ENCODE data around the gene GTF2IRD1. TPM values are rescaled to one million over a fixed set of nuclear protein-coding genes. Genes with fewer than 3 reads are reported as not detected.
"Not testable (repeated sequence)": the region's sequence is repeated elsewhere in the genome, so short reads cannot be mapped to it uniquely, and the experiment has no call there.

GTF2IRD1 gene
- total and polyA plus RNA-seq, 2 of the 4 experiments (the other 2 are of a cell fraction) = 4.1 to 21.9 TPM

DNA sequence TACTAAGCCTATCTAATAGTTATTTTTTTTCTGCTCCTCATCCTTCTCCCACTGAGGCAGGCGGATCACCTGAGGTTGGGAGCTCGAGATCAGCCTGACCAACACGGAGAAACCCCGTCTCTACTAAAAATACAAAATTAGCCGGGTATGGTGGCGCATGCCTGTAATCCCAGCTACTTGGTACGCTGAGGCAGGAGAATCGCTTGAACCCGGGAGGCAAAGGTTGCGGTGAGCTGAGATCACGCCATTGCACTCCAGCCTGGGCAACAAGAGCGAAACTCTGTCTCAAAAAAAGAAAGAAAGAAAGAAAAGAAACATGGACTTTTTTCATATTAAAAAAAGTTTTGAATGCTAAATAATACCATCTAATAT lies 197.4 kb downstream of the GTF2IRD1 start:
- WGBS, 2 experiments (ENCODE audit: extremely low coverage in 2 of 2, insufficient read length in 1 of 2) = no CpG with 5 or more reads among the region's 12 CpGs
- H3K4me2 ChIP-seq (ENCODE audit: low read depth, low read length); in situ Hi-C loops (cut with MboI; ENCODE audit: low sequenced_read_pairs); H3K79me1 ChIP-seq (ENCODE audit: low read depth in 1 of 2, low read length in 2 of 2); H3K9me1 ChIP-seq (ENCODE audit: insufficient read depth, low read length); dilution Hi-C loops (cut with HindIII; ENCODE audit: low sequenced_read_pairs, unreplicated experiment); H3K4me3 ChIP-seq (ENCODE audit: insufficient read depth, low read depth, low read length); H2AK5ac ChIP-seq (ENCODE audit: low read depth, low read length); H4K20me1 ChIP-seq (ENCODE audit: insufficient read depth, low read length); H3K4ac ChIP-seq (ENCODE audit: low read depth, low read length); ATAC-seq (ENCODE audit: low read depth); CTCF ChIA-PET; H3K27ac ChIP-seq (ENCODE audit: insufficient read depth, low read length); H2AK9ac ChIP-seq (replicated peaks; ENCODE audit: low read depth, low read length, poor library complexity); H3K18ac ChIP-seq (ENCODE audit: low read depth, low read length); H4K8ac ChIP-seq (ENCODE audit: low read depth in 2 of 2, low read length in 2 of 2); H2BK5ac ChIP-seq (ENCODE audit: low read depth, low read length, poor library complexity, severe bottlenecking); H3K36me3 ChIP-seq (ENCODE audit: control insufficient read depth, insufficient read depth, low read length); H3K14ac ChIP-seq (replicated peaks; ENCODE audit: low read depth, low read length); H2BK120ac ChIP-seq (ENCODE audit: low read depth, low read length); H2BK20ac ChIP-seq (ENCODE audit: low read depth, low read length); BruUV-seq (replicated peaks); H3K27me3 ChIP-seq (ENCODE audit: control insufficient read depth, insufficient read depth, low read length); H2BK15ac ChIP-seq (ENCODE audit: low read depth, low read length); H3K4me1 ChIP-seq (ENCODE audit: control insufficient read depth, insufficient read depth, low read length); H3K23ac ChIP-seq (ENCODE audit: low read depth, low read length); H4K91ac ChIP-seq (ENCODE audit: insufficient read depth, low read depth, low read length); H2AFZ ChIP-seq (replicated peaks; ENCODE audit: low read length, poor library complexity); DNase-seq; H4K5ac ChIP-seq (ENCODE audit: low read depth, low read length); H3K9me3 ChIP-seq (ENCODE audit: control insufficient read depth, insufficient read depth, low read length); H3K56ac ChIP-seq (ENCODE audit: extremely low read depth, insufficient read depth, low read length); H3K9ac ChIP-seq (ENCODE audit: low read depth, low read length): not testable (repeated sequence)
- intact Hi-C loops (cut with micrococcal nuclease) = loop anchor here (5.0 kb wide), 1 partner anchor 34 kb away; no protein-coding TSS in a partner anchor
- POLR2A ChIA-PET (ENCODE audit: unreplicated experiment) = interaction anchor here (0.6 kb wide), 1 partner anchor 23 kb away, joined by 11 read pairs; no protein-coding TSS in a partner anchor

Small RNA genes within 50 kb of the gene (microRNA-seq; reads per million reads assigned to microRNA genes)
- not detected for gene RNA5SP233 (ENCODE audit: insufficient read depth, insufficient read length)

Small RNA genes within 50 kb of the gene (small RNA-seq; reads per million reads assigned to genes)
- 0 reads per million in 5 experiments for gene RNA5SP233

Other genes starting within 250 kb of the GTF2IRD1 start
- gene LAT2, start 243.9 kb upstream of the GTF2IRD1 start, total RNA-seq (2012; rRNA removed) = under 0.01 and 0.36 TPM in 2 replicates
- 0.50 and 0.77 TPM in 2 replicates for gene LAT2, start 243.9 kb upstream of the GTF2IRD1 start, polyA plus RNA-seq (2012; rRNA removed)
- 33.9 and 37.8 TPM in 2 replicates for gene RFC2, start 199.5 kb upstream of the GTF2IRD1 start, total RNA-seq (2012; rRNA removed)
- gene RFC2, start 199.5 kb upstream of the GTF2IRD1 start, polyA plus RNA-seq (2012; rRNA removed) = 23.2 and 25.2 TPM in 2 replicates
- gene CLIP2, start 164.5 kb upstream of the GTF2IRD1 start, total RNA-seq (2012; rRNA removed) = 18.1 and 20.3 TPM in 2 replicates
- gene CLIP2, start 164.5 kb upstream of the GTF2IRD1 start, polyA plus RNA-seq (2012; rRNA removed) = 20.7 and 23.3 TPM in 2 replicates
- gene GTF2I, start 203.8 kb downstream of the GTF2IRD1 start, total RNA-seq (2012; rRNA removed) = 46.4 and 66.7 TPM in 2 replicates
- gene GTF2I, start 203.8 kb downstream of the GTF2IRD1 start, polyA plus RNA-seq (2012; rRNA removed) = 78.3 and 88.8 TPM in 2 replicates

All from IMR-90 (cell line).